HEK293 (cell line): Measurements from ENCODE around the gene CCDC120.

Source experiments
- MYNN ChIP-seq: fragments of 450-650 bp; formaldehyde crosslinking; IDR thresholded peaks from 2 replicates; pipeline ENCODE4 v1.5.1; 2016; ENCODE audit warnings: missing biosample characterization, missing genetic modification characterization, borderline replicate concordance
- RBAK ChIP-seq: fragments of 450-650 bp; formaldehyde crosslinking; IDR thresholded peaks from 2 replicates; pipeline ENCODE4 v1.5.1; 2016; ENCODE audit warnings: missing biosample characterization, missing genetic modification characterization
- SCRT2 ChIP-seq: fragments of 450-650 bp; formaldehyde crosslinking; IDR thresholded peaks from 2 replicates; pipeline ENCODE4 v1.5.1; 2016; ENCODE audit warnings: missing biosample characterization, missing genetic modification characterization
- SETDB1 ChIP-seq: IDR thresholded peaks from one replicate; pipeline ENCODE4 v1.6.1; 2017; ENCODE audit warnings: mild to moderate bottlenecking, low read length, moderate library complexity, mixed read lengths; ENCODE audit not compliant: insufficient read length
- TCF7L2 ChIP-seq: IDR thresholded peaks from 2 replicates; pipeline ENCODE4 v1.6.1; 2011; ENCODE audit warnings: low read depth, mild to moderate bottlenecking, inconsistent platforms, low read length, moderate library complexity, borderline replicate concordance
- YY2 ChIP-seq: fragments of 450-650 bp; formaldehyde crosslinking; IDR thresholded peaks from 2 replicates; pipeline ENCODE4 v1.5.1; 2016; ENCODE audit warnings: missing biosample characterization, missing genetic modification characterization
- ZBTB21 ChIP-seq: fragments of 450-650 bp; formaldehyde crosslinking; IDR thresholded peaks from 2 replicates; pipeline ENCODE4 v1.5.1; 2017; ENCODE audit warnings: missing biosample characterization, missing genetic modification characterization
- ZBTB48 ChIP-seq: fragments of 450-650 bp; formaldehyde crosslinking; IDR thresholded peaks from 2 replicates; pipeline ENCODE4 v1.5.1; 2016; ENCODE audit warnings: missing biosample characterization, missing genetic modification characterization
- ZBTB7A ChIP-seq: fragments of 450-650 bp; formaldehyde crosslinking; IDR thresholded peaks from 2 replicates; pipeline ENCODE4 v1.5.1; 2016; ENCODE audit warnings: low read depth, missing biosample characterization, missing genetic modification characterization
- ZBTB8A ChIP-seq: fragments of 450-650 bp; formaldehyde crosslinking; IDR thresholded peaks from 2 replicates; pipeline ENCODE4 v1.5.1; 2016; ENCODE audit warnings: missing biosample characterization, missing genetic modification characterization
- ZEB2 ChIP-seq: fragments of 450-650 bp; formaldehyde crosslinking; IDR thresholded peaks from 2 replicates; pipeline ENCODE4 v1.5.1; 2016; ENCODE audit warnings: missing biosample characterization, missing genetic modification characterization
- ZFHX2 ChIP-seq: fragments of 450-650 bp; formaldehyde crosslinking; conservative IDR thresholded peaks from 2 replicates; pipeline ENCODE4 v1.5.1; 2016; ENCODE audit warnings: missing biosample characterization, missing genetic modification characterization
- ZFP3 ChIP-seq: fragments of 450-650 bp; formaldehyde crosslinking; IDR thresholded peaks from 2 replicates; pipeline ENCODE4 v1.5.1; 2016; ENCODE audit warnings: low read depth, missing biosample characterization, missing genetic modification characterization
- ZNF114 ChIP-seq: fragments of 450-650 bp; formaldehyde crosslinking; IDR thresholded peaks from 2 replicates; pipeline ENCODE4 v1.5.0; 2017; ENCODE audit warnings: missing biosample characterization, missing genetic modification characterization
- ZNF133 ChIP-seq: fragments of 450-650 bp; formaldehyde crosslinking; IDR thresholded peaks from 2 replicates; pipeline ENCODE4 v1.5.1; 2016; ENCODE audit warnings: missing biosample characterization, missing genetic modification characterization
- ZNF174 ChIP-seq: fragments of 450-650 bp; formaldehyde crosslinking; IDR thresholded peaks from 2 replicates; pipeline ENCODE4 v1.5.0; 2017; ENCODE audit warnings: missing biosample characterization, mild to moderate bottlenecking, missing genetic modification characterization
- ZNF221 ChIP-seq: fragments of 450-650 bp; formaldehyde crosslinking; IDR thresholded peaks from 2 replicates; pipeline ENCODE4 v1.5.1; 2017; ENCODE audit warnings: missing biosample characterization, missing genetic modification characterization, borderline replicate concordance
- ZNF23 ChIP-seq: fragments of 450-650 bp; formaldehyde crosslinking; IDR thresholded peaks from 2 replicates; pipeline ENCODE4 v1.5.1; 2016; ENCODE audit warnings: missing biosample characterization, missing genetic modification characterization, borderline replicate concordance
- ZNF391 ChIP-seq: fragments of 450-650 bp; formaldehyde crosslinking; IDR thresholded peaks from 2 replicates; pipeline ENCODE4 v1.5.1; 2016; ENCODE audit warnings: low read depth, missing biosample characterization, missing genetic modification characterization, borderline replicate concordance
- ZNF623 ChIP-seq: fragments of 450-650 bp; formaldehyde crosslinking; IDR thresholded peaks from 2 replicates; pipeline ENCODE4 v1.5.1; 2016; ENCODE audit warnings: missing biosample characterization, missing genetic modification characterization
- ZNF670 ChIP-seq: fragments of 450-650 bp; formaldehyde crosslinking; IDR thresholded peaks from 2 replicates; pipeline ENCODE4 v1.5.1; 2016; ENCODE audit warnings: missing biosample characterization, missing genetic modification characterization, low read depth
- TF ChIP-seq, protein P1 (sequence below): fragments of 450-650 bp; formaldehyde crosslinking; IDR thresholded peaks from 2 replicates; pipeline ENCODE4 v1.5.1; 2016; ENCODE audit warnings: missing biosample characterization, missing genetic modification characterization
- TF ChIP-seq, protein P2 (sequence below): fragments of 450-650 bp; formaldehyde crosslinking; IDR thresholded peaks from 2 replicates; pipeline ENCODE4 v1.5.1; 2017; ENCODE audit warnings: missing biosample characterization, missing genetic modification characterization
- TF ChIP-seq, protein P3 (sequence below): fragments of 450-650 bp; formaldehyde crosslinking; IDR thresholded peaks from 2 replicates; pipeline ENCODE4 v1.5.1; 2016; ENCODE audit warnings: missing biosample characterization, missing genetic modification characterization
- TF ChIP-seq, protein P4 (sequence below): fragments of 450-650 bp; formaldehyde crosslinking; IDR thresholded peaks from 2 replicates; pipeline ENCODE4 v1.5.0; 2017; ENCODE audit warnings: missing biosample characterization, missing genetic modification characterization, borderline replicate concordance
- TF ChIP-seq, protein P5 (sequence below): fragments of 450-650 bp; formaldehyde crosslinking; IDR thresholded peaks from 2 replicates; pipeline ENCODE4 v1.5.1; 2016; ENCODE audit warnings: missing biosample characterization, missing genetic modification characterization
- TF ChIP-seq, protein P6 (sequence below): fragments of 450-650 bp; IDR thresholded peaks from 2 replicates; pipeline ENCODE4 v1.5.1; 2018; ENCODE audit warnings: missing biosample characterization, mild to moderate bottlenecking, missing genetic modification characterization

CCDC120 gene

DNA sequence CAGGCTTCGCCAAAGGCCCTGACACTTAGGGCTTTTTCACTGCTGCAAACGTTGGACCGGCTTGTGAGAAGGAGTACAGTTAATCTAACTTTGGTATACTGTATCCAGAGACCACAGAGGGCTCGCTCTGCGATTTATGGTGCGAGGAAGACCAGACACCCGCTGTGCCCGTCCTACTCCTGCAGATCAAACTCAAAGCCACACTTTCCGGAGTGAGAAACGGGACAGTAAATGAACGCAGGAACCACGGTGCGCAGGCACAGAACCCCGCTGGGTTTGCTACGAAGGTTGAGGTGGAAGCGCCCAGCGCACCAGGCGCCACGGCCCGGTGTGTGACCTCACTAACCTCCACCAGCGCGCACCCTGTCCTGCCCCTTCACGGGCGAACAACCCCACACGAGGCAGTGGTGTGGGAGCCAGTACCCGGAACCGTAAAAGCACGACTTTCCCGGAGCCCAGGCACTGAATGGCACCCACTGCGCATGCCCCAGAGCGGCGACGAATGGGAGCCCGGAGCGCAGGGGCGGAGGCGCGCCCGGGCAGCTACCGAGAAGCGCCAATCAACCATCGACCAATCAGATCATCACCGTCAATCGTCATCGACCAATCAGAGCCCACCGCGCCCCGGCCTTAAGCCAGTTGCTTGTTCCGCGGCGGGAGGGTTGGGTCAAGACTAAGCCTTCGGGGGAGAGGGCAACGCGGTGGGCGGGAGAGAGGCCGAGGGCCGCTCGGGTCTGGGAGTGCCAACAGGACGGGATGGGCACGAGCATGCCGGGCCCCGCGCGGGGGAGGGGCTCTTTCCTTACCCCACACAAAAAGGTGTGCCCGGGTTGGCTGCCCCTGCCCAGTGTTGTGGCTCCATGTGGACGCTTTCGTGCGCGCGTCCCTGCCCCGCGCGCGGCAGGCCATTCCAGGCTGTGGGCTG lies 42.2 kb downstream of the CCDC120 start (continued):
- TF ChIP-seq ZBTB48 (tag by site-specific recombination) (0 out of 2 replicates have a peak, but pooled peaks have one; percentile 12), ZBTB8A (tag by site-specific recombination) (0 out of 2 replicates have a peak, but pooled peaks have one; percentile 12), ZFHX2 (tag by site-specific recombination) (peak; percentile 61; the same call in 1 of the 2 replicates), ZBTB7A (tag by site-specific recombination) (no peak), RBAK (tag by site-specific recombination) (no peak), SETDB1 (no peak), ZNF670 (tag by site-specific recombination) (no peak), MYNN (tag by site-specific recombination) (no peak; the same call in 1 of the 2 replicates), ZEB2 (tag by site-specific recombination) (no peak), ZNF114 (tag by site-specific recombination) (no peak), TCF7L2 (no peak), ZNF391 (no peak), SCRT2 (0 out of 2 replicates have a peak, but pooled peaks have one; percentile 35), ZNF23 (tag by site-specific recombination) (no peak), YY2 (tag by site-specific recombination) (no peak), ZNF221 (tag by site-specific recombination) (no peak), ZNF133 (tag by site-specific recombination) (no peak), ZBTB21 (tag by site-specific recombination) (no peak), ZNF623 (no peak), ZFP3 (no peak), ZNF174 (no peak)
- TF ChIP-seq, protein P1, sequence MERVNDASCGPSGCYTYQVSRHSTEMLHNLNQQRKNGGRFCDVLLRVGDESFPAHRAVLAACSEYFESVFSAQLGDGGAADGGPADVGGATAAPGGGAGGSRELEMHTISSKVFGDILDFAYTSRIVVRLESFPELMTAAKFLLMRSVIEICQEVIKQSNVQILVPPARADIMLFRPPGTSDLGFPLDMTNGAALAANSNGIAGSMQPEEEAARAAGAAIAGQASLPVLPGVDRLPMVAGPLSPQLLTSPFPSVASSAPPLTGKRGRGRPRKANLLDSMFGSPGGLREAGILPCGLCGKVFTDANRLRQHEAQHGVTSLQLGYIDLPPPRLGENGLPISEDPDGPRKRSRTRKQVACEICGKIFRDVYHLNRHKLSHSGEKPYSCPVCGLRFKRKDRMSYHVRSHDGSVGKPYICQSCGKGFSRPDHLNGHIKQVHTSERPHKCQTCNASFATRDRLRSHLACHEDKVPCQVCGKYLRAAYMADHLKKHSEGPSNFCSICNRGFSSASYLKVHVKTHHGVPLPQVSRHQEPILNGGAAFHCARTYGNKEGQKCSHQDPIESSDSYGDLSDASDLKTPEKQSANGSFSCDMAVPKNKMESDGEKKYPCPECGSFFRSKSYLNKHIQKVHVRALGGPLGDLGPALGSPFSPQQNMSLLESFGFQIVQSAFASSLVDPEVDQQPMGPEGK (tag by site-specific recombination), result peak; percentile 64
- TF ChIP-seq, protein P2, sequence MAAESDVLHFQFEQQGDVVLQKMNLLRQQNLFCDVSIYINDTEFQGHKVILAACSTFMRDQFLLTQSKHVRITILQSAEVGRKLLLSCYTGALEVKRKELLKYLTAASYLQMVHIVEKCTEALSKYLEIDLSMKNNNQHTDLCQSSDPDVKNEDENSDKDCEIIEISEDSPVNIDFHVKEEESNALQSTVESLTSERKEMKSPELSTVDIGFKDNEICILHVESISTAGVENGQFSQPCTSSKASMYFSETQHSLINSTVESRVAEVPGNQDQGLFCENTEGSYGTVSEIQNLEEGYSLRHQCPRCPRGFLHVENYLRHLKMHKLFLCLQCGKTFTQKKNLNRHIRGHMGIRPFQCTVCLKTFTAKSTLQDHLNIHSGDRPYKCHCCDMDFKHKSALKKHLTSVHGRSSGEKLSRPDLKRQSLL (tag by site-specific recombination), result no peak
- TF ChIP-seq, protein P3, sequence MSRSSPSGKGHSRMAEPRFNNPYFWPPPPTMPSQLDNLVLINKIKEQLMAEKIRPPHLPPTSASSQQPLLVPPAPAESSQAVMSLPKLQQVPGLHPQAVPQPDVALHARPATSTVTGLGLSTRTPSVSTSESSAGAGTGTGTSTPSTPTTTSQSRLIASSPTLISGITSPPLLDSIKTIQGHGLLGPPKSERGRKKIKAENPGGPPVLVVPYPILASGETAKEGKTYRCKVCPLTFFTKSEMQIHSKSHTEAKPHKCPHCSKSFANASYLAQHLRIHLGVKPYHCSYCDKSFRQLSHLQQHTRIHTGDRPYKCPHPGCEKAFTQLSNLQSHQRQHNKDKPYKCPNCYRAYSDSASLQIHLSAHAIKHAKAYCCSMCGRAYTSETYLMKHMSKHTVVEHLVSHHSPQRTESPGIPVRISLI (tag by site-specific recombination), result no peak
- TF ChIP-seq, protein P4, sequence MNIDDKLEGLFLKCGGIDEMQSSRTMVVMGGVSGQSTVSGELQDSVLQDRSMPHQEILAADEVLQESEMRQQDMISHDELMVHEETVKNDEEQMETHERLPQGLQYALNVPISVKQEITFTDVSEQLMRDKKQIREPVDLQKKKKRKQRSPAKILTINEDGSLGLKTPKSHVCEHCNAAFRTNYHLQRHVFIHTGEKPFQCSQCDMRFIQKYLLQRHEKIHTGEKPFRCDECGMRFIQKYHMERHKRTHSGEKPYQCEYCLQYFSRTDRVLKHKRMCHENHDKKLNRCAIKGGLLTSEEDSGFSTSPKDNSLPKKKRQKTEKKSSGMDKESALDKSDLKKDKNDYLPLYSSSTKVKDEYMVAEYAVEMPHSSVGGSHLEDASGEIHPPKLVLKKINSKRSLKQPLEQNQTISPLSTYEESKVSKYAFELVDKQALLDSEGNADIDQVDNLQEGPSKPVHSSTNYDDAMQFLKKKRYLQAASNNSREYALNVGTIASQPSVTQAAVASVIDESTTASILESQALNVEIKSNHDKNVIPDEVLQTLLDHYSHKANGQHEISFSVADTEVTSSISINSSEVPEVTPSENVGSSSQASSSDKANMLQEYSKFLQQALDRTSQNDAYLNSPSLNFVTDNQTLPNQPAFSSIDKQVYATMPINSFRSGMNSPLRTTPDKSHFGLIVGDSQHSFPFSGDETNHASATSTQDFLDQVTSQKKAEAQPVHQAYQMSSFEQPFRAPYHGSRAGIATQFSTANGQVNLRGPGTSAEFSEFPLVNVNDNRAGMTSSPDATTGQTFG (tag by site-specific recombination), result no peak
- TF ChIP-seq, protein P5, sequence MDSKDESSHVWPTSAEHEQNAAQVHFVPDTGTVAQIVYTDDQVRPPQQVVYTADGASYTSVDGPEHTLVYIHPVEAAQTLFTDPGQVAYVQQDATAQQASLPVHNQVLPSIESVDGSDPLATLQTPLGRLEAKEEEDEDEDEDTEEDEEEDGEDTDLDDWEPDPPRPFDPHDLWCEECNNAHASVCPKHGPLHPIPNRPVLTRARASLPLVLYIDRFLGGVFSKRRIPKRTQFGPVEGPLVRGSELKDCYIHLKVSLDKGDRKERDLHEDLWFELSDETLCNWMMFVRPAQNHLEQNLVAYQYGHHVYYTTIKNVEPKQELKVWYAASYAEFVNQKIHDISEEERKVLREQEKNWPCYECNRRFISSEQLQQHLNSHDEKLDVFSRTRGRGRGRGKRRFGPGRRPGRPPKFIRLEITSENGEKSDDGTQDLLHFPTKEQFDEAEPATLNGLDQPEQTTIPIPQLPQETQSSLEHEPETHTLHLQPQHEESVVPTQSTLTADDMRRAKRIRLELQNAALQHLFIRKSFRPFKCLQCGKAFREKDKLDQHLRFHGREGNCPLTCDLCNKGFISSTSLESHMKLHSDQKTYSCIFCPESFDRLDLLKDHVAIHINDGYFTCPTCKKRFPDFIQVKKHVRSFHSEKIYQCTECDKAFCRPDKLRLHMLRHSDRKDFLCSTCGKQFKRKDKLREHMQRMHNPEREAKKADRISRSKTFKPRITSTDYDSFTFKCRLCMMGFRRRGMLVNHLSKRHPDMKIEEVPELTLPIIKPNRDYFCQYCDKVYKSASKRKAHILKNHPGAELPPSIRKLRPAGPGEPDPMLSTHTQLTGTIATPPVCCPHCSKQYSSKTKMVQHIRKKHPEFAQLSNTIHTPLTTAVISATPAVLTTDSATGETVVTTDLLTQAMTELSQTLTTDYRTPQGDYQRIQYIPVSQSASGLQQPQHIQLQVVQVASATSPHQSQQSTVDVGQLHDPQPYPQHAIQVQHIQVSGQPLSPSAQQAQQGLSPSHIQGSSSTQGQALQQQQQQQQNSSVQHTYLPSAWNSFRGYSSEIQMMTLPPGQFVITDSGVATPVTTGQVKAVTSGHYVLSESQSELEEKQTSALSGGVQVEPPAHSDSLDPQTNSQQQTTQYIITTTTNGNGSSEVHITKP (tag by site-specific recombination), result peak; percentile 83
- TF ChIP-seq, protein P6, sequence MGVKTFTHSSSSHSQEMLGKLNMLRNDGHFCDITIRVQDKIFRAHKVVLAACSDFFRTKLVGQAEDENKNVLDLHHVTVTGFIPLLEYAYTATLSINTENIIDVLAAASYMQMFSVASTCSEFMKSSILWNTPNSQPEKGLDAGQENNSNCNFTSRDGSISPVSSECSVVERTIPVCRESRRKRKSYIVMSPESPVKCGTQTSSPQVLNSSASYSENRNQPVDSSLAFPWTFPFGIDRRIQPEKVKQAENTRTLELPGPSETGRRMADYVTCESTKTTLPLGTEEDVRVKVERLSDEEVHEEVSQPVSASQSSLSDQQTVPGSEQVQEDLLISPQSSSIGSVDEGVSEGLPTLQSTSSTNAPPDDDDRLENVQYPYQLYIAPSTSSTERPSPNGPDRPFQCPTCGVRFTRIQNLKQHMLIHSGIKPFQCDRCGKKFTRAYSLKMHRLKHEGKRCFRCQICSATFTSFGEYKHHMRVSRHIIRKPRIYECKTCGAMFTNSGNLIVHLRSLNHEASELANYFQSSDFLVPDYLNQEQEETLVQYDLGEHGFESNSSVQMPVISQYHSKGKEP (tag by site-specific recombination), result no peak
